A549 treated with dexamethasone at 1 μM for 4 hours (cell line): ENCODE results near the gene CTRB2. TPM values are rescaled to one million over a fixed set of nuclear protein-coding genes. Genes with fewer than 3 reads are reported as not detected.

ENCODE experiments used
- total RNA-seq: library from RNA; stranded (reverse); fragments of 200-300 nt; extraction: Qiagen RNA extraction; gene quantifications from 5 replicates; pipeline ENCODE4 v1.2.3, GENCODE V29; 2022

CTRB2 gene
- 0.07 TPM in 1 of 5 replicates, not detected in the others for total RNA-seq

GRCh38 chr16:75206749-75207451, at the start of gene CTRB2:
TSS of gene CTRB2 (minus strand) at chr16:75207161. CDS start at chr16:75207141, 20 bp downstream.

GRCh38 chr16:75251280-75252048, 44.5 kb upstream of the CTRB2 start, which contains the start of gene BCAR1:
TSS of gene BCAR1 (minus strand) at chr16:75251624. CDS start at chr16:75251482, 142 bp downstream.

GRCh38 chr16:75218256-75219076, 11.5 kb upstream of the CTRB2 start, which contains the start of gene CTRB1:
TSS of gene CTRB1 (plus strand) at chr16:75218988. CDS start at chr16:75219008, 20 bp downstream.

Other genes with a start within 250 kb of the CTRB2 start
- gene WDR59, start 222.0 kb downstream of the CTRB2 start, total RNA-seq: 17.2 to 27.1 TPM (median 25.0 TPM) in 5 replicates
- gene ZNRF1, start 208.1 kb downstream of the CTRB2 start, total RNA-seq: 17.4 to 25.6 TPM (median 24.1 TPM) in 5 replicates
- gene LDHD, start 90.4 kb downstream of the CTRB2 start, total RNA-seq: 0.46 to 0.88 TPM (median 0.64 TPM) in 5 replicates
- gene ZFP1, start 58.6 kb downstream of the CTRB2 start, total RNA-seq: 11.2 to 13.1 TPM (median 12.3 TPM) in 5 replicates
- 0.18 TPM in 1 of 5 replicates, not detected in the others for gene CTRB1, start 11.8 kb upstream of the CTRB2 start, total RNA-seq
- gene BCAR1, start 44.5 kb upstream of the CTRB2 start, total RNA-seq: 82.0 to 145 TPM (median 139 TPM) in 5 replicates
- 65.7 to 84.6 TPM (median 68.7 TPM) in 5 replicates for gene CFDP1, start 226.3 kb upstream of the CTRB2 start, total RNA-seq